H1 (cell line): Measurements from ENCODE around the gene TTC28. TPM values are rescaled to one million over a fixed set of nuclear protein-coding genes. Genes with fewer than 3 reads are reported as not detected.

Experiments
- CTCF ChIA-PET: fragments of 300-600 bp; sonication (Branson Sonifier 250); formaldehyde crosslinking; loops from one replicate; lab custom pipeline; 2021; ENCODE audit not compliant: partially characterized antibody; lab: Charles Lee
- POLR2A ChIA-PET: fragments of 300-600 bp; sonication (Branson Sonifier 250); formaldehyde crosslinking; loops from one replicate; lab custom pipeline; 2021; ENCODE audit warnings: inconsistent platforms; ENCODE audit not compliant: partially characterized antibody; lab: Charles Lee
- DNase-seq, 2 experiments: peaks; one replicate each; pipeline versions ENCODE4 v3.0.0 to v3.0.0-alpha.2; 2010 to 2022; ENCODE audit warnings: low spot score in 2 of 2, low read depth in 1 of 2, mixed read lengths in 1 of 2
- FAIRE-seq: peaks from 2 replicates; lab custom pipeline; 2011; peaks lifted over from hg19 to GRCh38; lab: Jason Lieb, UNC
- H2AFZ ChIP-seq: 2 replicates; pipeline ENCODE4 v1.8.1; 2012; ENCODE audit warnings: low read length, inconsistent platforms
- H2AK5ac ChIP-seq: 2 replicates; pipeline ENCODE4 v1.6.1; 2013; ENCODE audit warnings: low read depth, low read length
- H2BK120ac ChIP-seq: replicated peaks from 2 replicates; pipeline ENCODE3; 2013; ENCODE audit warnings: low read depth, low read length, inconsistent platforms
- H2BK12ac ChIP-seq: 2 replicates; pipeline ENCODE4 v1.6.1; 2013; ENCODE audit warnings: low read depth, low read length
- H2BK15ac ChIP-seq: 2 replicates; pipeline ENCODE4 v1.6.1; 2013; ENCODE audit warnings: low read length
- H2BK20ac ChIP-seq: 2 replicates; pipeline ENCODE4 v1.6.1; 2013; ENCODE audit warnings: low read length
- H2BK5ac ChIP-seq: 2 replicates; pipeline ENCODE4 v1.6.1; 2013; ENCODE audit warnings: low read depth, low read length
- H3K14ac ChIP-seq: 2 replicates; pipeline ENCODE4 v1.6.1; 2013; ENCODE audit warnings: inconsistent platforms; ENCODE audit not compliant: insufficient read length
- H3K18ac ChIP-seq: 2 replicates; pipeline ENCODE4 v1.6.1; 2013; ENCODE audit warnings: low read length; ENCODE audit errors: extremely low read depth
- H3K23ac ChIP-seq: 2 replicates; pipeline ENCODE4 v1.6.1; 2013; ENCODE audit warnings: inconsistent platforms; ENCODE audit not compliant: insufficient read length
- H3K23me2 ChIP-seq: 2 replicates; pipeline ENCODE4 v1.6.1; 2013; ENCODE audit warnings: low read depth, low read length
- H3K27ac ChIP-seq: 2 replicates; pipeline ENCODE4 v1.6.1; 2011; ENCODE audit warnings: low read depth, low read length, inconsistent platforms
- H3K27me3 ChIP-seq, 4 experiments: replicated peaks in 1 of 4; 1 replicate in 1 of 4; 2 replicates in 3 of 4; pipeline versions ENCODE4 v1.6.1 to v1.8.1; 2011 to 2013; ENCODE audit warnings: low read length in 3 of 4, mild to moderate bottlenecking in 3 of 4, inconsistent platforms in 2 of 4, mixed read lengths in 2 of 4, moderate library complexity in 1 of 4; ENCODE audit not compliant: control insufficient read depth in 3 of 4, insufficient read depth in 3 of 4; ENCODE audit errors: extremely low read depth in 1 of 4
- H3K36me3 ChIP-seq, 4 experiments: 2 replicates each; pipeline versions ENCODE4 v1.6.1 to v1.8.1; 2011 to 2013; ENCODE audit warnings: mild to moderate bottlenecking in 4 of 4, low read length in 3 of 4, moderate library complexity in 2 of 4, control low read depth in 1 of 4, inconsistent platforms in 1 of 4; ENCODE audit not compliant: insufficient read depth in 4 of 4, control insufficient read depth in 2 of 4
- H3K4ac ChIP-seq: replicated peaks from 2 replicates; pipeline ENCODE3; 2013; ENCODE audit warnings: low read length, low read depth, mixed read lengths, inconsistent platforms; ENCODE audit not compliant: insufficient read length
- H3K4me1 ChIP-seq, 4 experiments: replicated peaks in 1 of 4; 1 replicate in 1 of 4; 2 replicates in 3 of 4; pipeline versions ENCODE4 v1.6.1 to v1.8.1; 2011 to 2013; ENCODE audit warnings: low read length in 3 of 4, inconsistent platforms in 2 of 4, mixed read lengths in 1 of 4; ENCODE audit not compliant: insufficient read depth in 4 of 4, control insufficient read depth in 3 of 4
- H3K4me2 ChIP-seq, 2 experiments: 2 replicates each; pipeline versions ENCODE4 v1.6.1 to v1.8.1; 2011 to 2013; ENCODE audit warnings: low read depth in 2 of 2, low read length in 2 of 2, control low read depth in 1 of 2, inconsistent platforms in 1 of 2, mild to moderate bottlenecking in 1 of 2; ENCODE audit not compliant: insufficient read depth in 1 of 2
- H3K4me3 ChIP-seq, 4 experiments: fragments of 200-600, 300-600 bp in 1 of 4; sonication (generic), shearing (Covaris generic), sonication (Bioruptor Twin) in 1 of 4; 2 replicates each; pipeline versions ENCODE4 v1.5.1 to v1.8.1; 2011 to 2016; ENCODE audit warnings: low read length in 4 of 4, low read depth in 3 of 4, control low read depth in 2 of 4, inconsistent platforms in 2 of 4, mild to moderate bottlenecking in 2 of 4, mixed read lengths in 1 of 4, moderate library complexity in 1 of 4; ENCODE audit not compliant: insufficient read depth in 2 of 4; ENCODE audit errors: extremely low read depth in 1 of 4
- H3K56ac ChIP-seq: replicated peaks from 2 replicates; pipeline ENCODE3; 2013; ENCODE audit warnings: low read depth, mild to moderate bottlenecking, mixed read lengths, low read length, inconsistent platforms; ENCODE audit not compliant: insufficient read length
- H3K79me1 ChIP-seq: 2 replicates; pipeline ENCODE4 v1.6.1; 2013; ENCODE audit warnings: low read depth, low read length, control low read depth
- H3K79me2 ChIP-seq, 2 experiments: 2 replicates each; pipeline versions ENCODE4 v1.6.1 to v1.8.1; 2012 to 2013; ENCODE audit warnings: low read length in 2 of 2, mild to moderate bottlenecking in 2 of 2, inconsistent platforms in 1 of 2; ENCODE audit not compliant: insufficient read depth in 2 of 2, control insufficient read depth in 1 of 2
- H3K9ac ChIP-seq, 4 experiments: replicated peaks in 1 of 4; 1 replicate in 1 of 4; 2 replicates in 3 of 4; pipeline versions ENCODE4 v1.6.1 to v1.8.1; 2011 to 2013; ENCODE audit warnings: low read depth in 3 of 4, low read length in 3 of 4, control low read depth in 2 of 4, mild to moderate bottlenecking in 2 of 4, moderate library complexity in 2 of 4, inconsistent platforms in 1 of 4; ENCODE audit errors: extremely low read depth in 1 of 4
- H3K9me3 ChIP-seq, 2 experiments: 2 replicates each; pipeline versions ENCODE4 v1.6.1 to v1.8.1; 2012 to 2013; ENCODE audit warnings: mild to moderate bottlenecking in 2 of 2, moderate library complexity in 2 of 2, control low read depth in 1 of 2, inconsistent platforms in 1 of 2, low read depth in 1 of 2, low read length in 1 of 2, mixed read lengths in 1 of 2; ENCODE audit not compliant: insufficient read depth in 2 of 2
- H4K20me1 ChIP-seq, 2 experiments: replicated peaks in 1 of 2; 2 replicates each; pipeline versions ENCODE3 to v1.8.1; 2011 to 2013; ENCODE audit warnings: inconsistent platforms in 2 of 2, low read length in 2 of 2, mild to moderate bottlenecking in 1 of 2; ENCODE audit not compliant: insufficient read depth in 2 of 2, control insufficient read depth in 1 of 2
- H4K5ac ChIP-seq: 2 replicates; pipeline ENCODE4 v1.6.1; 2013; ENCODE audit warnings: low read length, low read depth, mixed read lengths, inconsistent platforms; ENCODE audit not compliant: insufficient read length
- H4K8ac ChIP-seq: 2 replicates; pipeline ENCODE4 v1.8.0; 2013; ENCODE audit warnings: mild to moderate bottlenecking, moderate library complexity, low read length, inconsistent platforms; ENCODE audit not compliant: insufficient read depth; ENCODE audit errors: extremely low read depth
- H4K91ac ChIP-seq: replicated peaks from 2 replicates; pipeline ENCODE3; 2013; ENCODE audit warnings: low read length, mixed read lengths, inconsistent platforms; ENCODE audit not compliant: insufficient read length
- CBX5 ChIP-seq: fragments of 300-800, 300-1000 bp; sonication (generic); IDR thresholded peaks from 2 replicates; pipeline ENCODE4 v1.7.1; 2016; ENCODE audit warnings: antibody characterized with exemption, low read length, low read depth
- EZH2 ChIP-seq: fragments of 200-600 bp; sonication (generic); IDR thresholded peaks from 2 replicates; pipeline ENCODE4 v1.7.1; 2012; ENCODE audit warnings: low read depth, mild to moderate bottlenecking, moderate library complexity, low read length, inconsistent platforms; ENCODE audit not compliant: severe bottlenecking
- FOSL1 ChIP-seq: IDR thresholded peaks from 2 replicates; pipeline ENCODE4 v1.6.1; 2011; ENCODE audit warnings: mild to moderate bottlenecking, low read depth, low read length, moderate library complexity; ENCODE audit not compliant: insufficient read depth
- MAFK ChIP-seq: IDR thresholded peaks from 2 replicates; pipeline ENCODE4 v1.6.1; 2012; ENCODE audit warnings: low read depth, mild to moderate bottlenecking, improper control_type of control experiment, low read length
- SP4 ChIP-seq: IDR thresholded peaks from 2 replicates; pipeline ENCODE4 v1.6.1; 2012; ENCODE audit warnings: low read length, inconsistent platforms
- WGBS, 2 experiments: shearing (Covaris generic) in 1 of 2; methylation state at CpG; one replicate each; pipeline versions ENCODE4 v1.1.6 to v1.1.7; 2013 to 2015; ENCODE audit warnings: low lambda C conversion rate in 2 of 2, mixed read lengths in 2 of 2, inconsistent platforms in 1 of 2, low coverage in 1 of 2, missing lambda C conversion rate in 1 of 2; ENCODE audit not compliant: insufficient replicate concordance in 2 of 2, insufficient coverage in 1 of 2, insufficient read length in 1 of 2; ENCODE audit errors: extremely low coverage in 1 of 2, missing lambda C conversion rate in 1 of 2; 5-methylcytosine and 5-hydroxymethylcytosine counted together
- polyA plus RNA-seq, 7 experiments: library from polyadenylated mRNA; depleted of rRNA in 3 of 7; stranded (reverse) in 5 of 7; unstranded in 2 of 7; fragments of >200 nt in 5 of 7; fragments of 200-250 nt in 2 of 7; gene quantifications; 1 replicate in 5 of 7; 2 replicates in 1 of 7; 4 replicates in 1 of 7; pipeline versions ENCODE4 v1.2.1 to v1.2.3, GENCODE V29; 2011 to 2013; ENCODE audit warnings: missing spikeins in 2 of 7, mixed read lengths in 2 of 7
- total RNA-seq: library from RNA; stranded (reverse); fragmentation: NEBNext Ultra II Directional; extraction: Animal tissue kit (Norgen Biotek cat#: 25700); gene quantifications from 2 replicates; pipeline ENCODE4 v1.2.1, GENCODE V29; 2021

TTC28 gene
- total and polyA plus RNA-seq, 2 of the 8 experiments (the other 6 are each of a cell fraction or from before 2014, with no cell fraction given), result 2.6 to 12.6 TPM

GRCh38 chr22:28466399-28466798 lies 213.2 kb downstream of the TTC28 start:
- Histone ChIP-seq H2AK5ac (no peak overlapping the region), H3K27me3 (no peaks in the 10 kb centered on the region), H4K5ac (no peak overlapping the region), H3K23ac (no peak overlapping the region)
- CTCF ChIA-PET, result no interaction called here
- POLR2A ChIA-PET, result no interaction called here
- TF ChIP-seq MAFK, result no peak
- TF ChIP-seq FOSL1, result no peak
- no peak for TF ChIP-seq CBX5
- no peak for TF ChIP-seq EZH2
- no peak for TF ChIP-seq SP4
- TF ChIP-seq, all 59 proteins: peak for 0
- FAIRE-seq (no peak), DNase-seq (no peak)
- Histone ChIP-seq H2BK15ac (no peak overlapping the region), H3K56ac (no peak overlapping the region), H4K8ac (no peak overlapping the region), H2AFZ (no peak overlapping the region), H3K79me1 (no peaks in the 10 kb centered on the region), H3K27ac (no peak overlapping the region), H3K4me1 (no peaks in the 10 kb centered on the region), H3K36me3 (no peaks in the 10 kb centered on the region), H3K9ac (no peak overlapping the region), H3K18ac (no peak overlapping the region), H3K79me2 (no peaks in the 10 kb centered on the region), H2BK12ac (no peak overlapping the region), H3K4me2 (no peak overlapping the region), H4K91ac (no peak overlapping the region), H3K9me3 (no peaks in the 10 kb centered on the region), H2BK120ac (no peak overlapping the region), H3K23me2 (no peaks in the 10 kb centered on the region), H4K20me1 (no peaks in the 10 kb centered on the region), H3K4me3 (no peak overlapping the region), H2BK5ac (no peak overlapping the region), H3K4ac (no peak overlapping the region), H2BK20ac (no peak overlapping the region), H3K14ac (no peak overlapping the region)
- WGBS, 2 experiments, result 85% methylated on average over 4 of the region's 4 CpGs; no CpG with 5 or more reads in 1 of the 2 experiments
